OCI-LY7 (cell line): ENCODE data around the gene CRX. TPM values are rescaled to one million over a fixed set of nuclear protein-coding genes. Genes with fewer than 3 reads are reported as not detected.
A peak's percentile ranks its signal among the peaks of the same experiment; 100 is the strongest.
"Not testable (repeated sequence)": the region's sequence is repeated elsewhere in the genome, so short reads cannot be mapped to it uniquely, and the experiment has no call there.

Source experiments
- BruUV-seq: library from RNA; stranded (reverse); fragments of 400-500 nt; replicated peaks from 2 replicates; lab custom pipeline; 2021; lab: Mats Ljungman, UMichigan
- CTCF ChIA-PET: fragments of 300-600 bp; sonication (Branson Sonifier 250); formaldehyde crosslinking; loops from one replicate; lab custom pipeline; 2022; ENCODE audit warnings: antibody characterized with exemption; ENCODE audit not compliant: unreplicated experiment; lab: Charles Lee
- POLR2A ChIA-PET: fragments of 300-600 bp; sonication (Branson Sonifier 250); formaldehyde crosslinking; loops from one replicate; lab custom pipeline; 2022; ENCODE audit warnings: antibody characterized with exemption; lab: Charles Lee
- DNase-seq: peaks from one replicate; pipeline ENCODE4 v3.0.0-alpha.2; 2015; ENCODE audit warnings: low spot score
- H2AFZ ChIP-seq: fragments of 200-600 bp; sonication (generic), shearing (Covaris generic); 2 replicates; pipeline ENCODE4 v1.6.1; 2014; ENCODE audit warnings: mild to moderate bottlenecking, antibody characterized with exemption, low read length, moderate library complexity
- H3K27ac ChIP-seq: fragments of 200-600 bp; sonication (generic); 2 replicates; pipeline ENCODE4 v1.5.1; 2014; ENCODE audit warnings: mixed run types, low read depth, mild to moderate bottlenecking, moderate library complexity, low read length, inconsistent platforms; ENCODE audit not compliant: poor library complexity, severe bottlenecking
- H3K36me3 ChIP-seq: fragments of 200-600 bp; sonication (generic); 2 replicates; pipeline ENCODE4 v1.6.1; 2014; ENCODE audit warnings: mild to moderate bottlenecking, antibody characterized with exemption, low read length, moderate library complexity, mixed read lengths; ENCODE audit not compliant: insufficient read depth
- H3K4me1 ChIP-seq: fragments of 200-600 bp; sonication (generic); 2 replicates; pipeline ENCODE4 v1.5.1; 2014; ENCODE audit warnings: mild to moderate bottlenecking, low read length; ENCODE audit not compliant: insufficient read depth, poor library complexity, severe bottlenecking
- H3K4me2 ChIP-seq: fragments of 200-600 bp; sonication (generic); 2 replicates; pipeline ENCODE4 v1.6.1; 2014; ENCODE audit warnings: mild to moderate bottlenecking, low read length
- H3K4me3 ChIP-seq: fragments of 200-600 bp; sonication (generic); 2 replicates; pipeline ENCODE4 v1.5.1; 2014; ENCODE audit warnings: mild to moderate bottlenecking, low read depth, low read length; ENCODE audit not compliant: poor library complexity, severe bottlenecking
- H3K79me2 ChIP-seq: fragments of 200-600 bp; sonication (generic); 2 replicates; pipeline ENCODE4 v1.6.1; 2016; ENCODE audit warnings: low read depth, mild to moderate bottlenecking, low read length, moderate library complexity, mixed read lengths; ENCODE audit not compliant: insufficient read depth
- H3K9me2 ChIP-seq: fragments of 200-600 bp; sonication (generic); 2 replicates; pipeline ENCODE4 v1.6.1; 2016; ENCODE audit warnings: mild to moderate bottlenecking, low read length, mixed read lengths; ENCODE audit not compliant: insufficient read depth
- H3K9me3 ChIP-seq: fragments of 200-600 bp; sonication (generic); 2 replicates; pipeline ENCODE4 v1.6.1; 2014; ENCODE audit warnings: mild to moderate bottlenecking, mixed run types, low read length, mixed read lengths
- H4K20me1 ChIP-seq: fragments of 200-600 bp; sonication (generic); 2 replicates; pipeline ENCODE4 v1.6.1; 2014; ENCODE audit warnings: mild to moderate bottlenecking, antibody characterized with exemption, low read length, moderate library complexity, mixed read lengths; ENCODE audit not compliant: insufficient read depth
- CTCF ChIP-seq: fragments of 200-600 bp; sonication (generic); conservative IDR thresholded peaks from 2 replicates; pipeline ENCODE4 v1.5.1; 2014; ENCODE audit warnings: mild to moderate bottlenecking, antibody characterized with exemption, low read length, moderate library complexity, mixed read lengths
- EZH2phosphoT487 ChIP-seq: fragments of 200-600 bp; sonication (generic); IDR thresholded peaks from 2 replicates; pipeline ENCODE4 v1.6.1; 2018; ENCODE audit warnings: low read depth, borderline replicate concordance, mild to moderate bottlenecking, mixed run types, antibody characterized with exemption, low read length, moderate library complexity, mixed read lengths
- intact Hi-C: fragments of 100-400 bp; cut with micrococcal nuclease; formaldehyde crosslinking; loops from one replicate; pipeline ENCODE4 v1.10.0; 2022; ENCODE audit not compliant: unreplicated experiment
- total RNA-seq, 2 experiments: library from RNA; depleted of rRNA in 1 of 2; stranded (reverse); fragments of >200 nt in 1 of 2; shearing (Covaris generic) in 1 of 2; gene quantifications; 2 replicates each; pipeline ENCODE4 v1.2.3, GENCODE V29; 2014 to 2022

The CRX gene
- total RNA-seq, 2 experiments from 2014 or later: not detected

- Histone ChIP-seq H3K4me2 (no peak overlapping the region), H3K79me2 (no peaks in the 10 kb centered on the region), H3K27ac (no peak overlapping the region), H3K36me3 (no peaks in the 10 kb centered on the region), H4K20me1 (no peaks in the 10 kb centered on the region), H3K4me1 (no peaks in the 10 kb centered on the region), H3K9me3 (no peaks in the 10 kb centered on the region), H2AFZ (no peak overlapping the region), H3K9me2 (no peaks in the 10 kb centered on the region), H3K4me3 (no peak overlapping the region)
- intact Hi-C loops: no loop called here
- TF ChIP-seq EZH2phosphoT487: no peak
- peak; percentile 61 for TF ChIP-seq CTCF
- BruUV-seq: no TSS peak
- ChIA-PET CTCF (no interaction called here), POLR2A (no interaction called here)
- no peak for DNase-seq
These were observed 27.2 kb downstream of the CRX start for GRCh38 chr19:47848823-47849473.

- Histone ChIP-seq H3K79me2 (no peaks in the 10 kb centered on the region), H3K4me2 (no peak overlapping the region), H3K4me3 (no peak overlapping the region), H3K9me2 (no peaks in the 10 kb centered on the region), H4K20me1 (no peaks in the 10 kb centered on the region), H3K4me1 (no peaks in the 10 kb centered on the region), H3K36me3 (no peaks in the 10 kb centered on the region), H2AFZ (no peak overlapping the region), H3K27ac (no peak overlapping the region), H3K9me3 (no peaks in the 10 kb centered on the region)
- intact Hi-C loops: no loop called here
- ChIA-PET CTCF (no interaction called here), POLR2A (no interaction called here)
- no TSS peak for BruUV-seq
- TF ChIP-seq CTCF (no peak), EZH2phosphoT487 (no peak)
- DNase-seq: no peak
These were observed 31.3 kb downstream of the CRX start for GRCh38 chr19:47853003-47853402.

- no peak overlapping the region for H3K4me2 ChIP-seq
- no peaks in the 10 kb centered on the region for H3K9me3 ChIP-seq
- no peaks in the 10 kb centered on the region for H3K4me1 ChIP-seq
- H2AFZ ChIP-seq: no peak overlapping the region
- no peaks in the 10 kb centered on the region for H4K20me1 ChIP-seq
- no peak for TF ChIP-seq CTCF
- TF ChIP-seq EZH2phosphoT487: no peak
- no peak overlapping the region for H3K4me3 ChIP-seq
- POLR2A ChIA-PET: no interaction called here
- H3K9me2 ChIP-seq: no peaks in the 10 kb centered on the region
- H3K36me3 ChIP-seq: no peaks in the 10 kb centered on the region
- no TSS peak for BruUV-seq
- no peaks in the 10 kb centered on the region for H3K79me2 ChIP-seq
- H3K27ac ChIP-seq: no peak overlapping the region
- intact Hi-C loops: no loop called here
- CTCF ChIA-PET: no interaction called here
- no peak for DNase-seq
These were observed 32.7 kb downstream of the CRX start for GRCh38 chr19:47854459-47854858.

GRCh38 chr19:47858231-47858630 lies 36.5 kb downstream of the CRX start:
- H3K36me3 ChIP-seq, H3K4me3 ChIP-seq, H3K79me2 ChIP-seq, H3K27ac ChIP-seq, H3K4me2 ChIP-seq, DNase-seq, POLR2A ChIA-PET, intact Hi-C loops, CTCF ChIA-PET, BruUV-seq, H3K4me1 ChIP-seq, H2AFZ ChIP-seq, H3K9me3 ChIP-seq, H4K20me1 ChIP-seq, H3K9me2 ChIP-seq: not testable (repeated sequence)
